Trophoblast cell (in vitro differentiated cells and primary cell): Measurements from ENCODE around the gene TSEN54.

Experiments
- DNase-seq, 2 donors: peaks; one replicate each; pipeline ENCODE4 v3.0.0-alpha.2; 2016
- H2AFZ ChIP-seq: 2 replicates; pipeline ENCODE4 v1.6.1; 2013; ENCODE audit warnings: low read length, moderate library complexity, mild to moderate bottlenecking; ENCODE audit not compliant: insufficient read depth, poor library complexity
- H2AK5ac ChIP-seq: 2 replicates; pipeline ENCODE4 v1.6.1; 2013; ENCODE audit warnings: mild to moderate bottlenecking, low read length
- H2BK120ac ChIP-seq: 2 replicates; pipeline ENCODE4 v1.6.1; 2013; ENCODE audit warnings: low read length, mild to moderate bottlenecking, moderate library complexity; ENCODE audit not compliant: insufficient read depth, poor library complexity
- H2BK12ac ChIP-seq: 2 replicates; pipeline ENCODE4 v1.6.1; 2013; ENCODE audit warnings: mild to moderate bottlenecking, low read length, moderate library complexity
- H2BK5ac ChIP-seq: 2 replicates; pipeline ENCODE4 v1.6.1; 2013; ENCODE audit warnings: low read length, low read depth, moderate library complexity, mild to moderate bottlenecking; ENCODE audit not compliant: poor library complexity
- H3K14ac ChIP-seq: 2 replicates; pipeline ENCODE4 v1.6.1; 2013; ENCODE audit warnings: mild to moderate bottlenecking, low read length
- H3K18ac ChIP-seq: 2 replicates; pipeline ENCODE4 v1.6.1; 2013; ENCODE audit warnings: mild to moderate bottlenecking, low read length
- H3K23ac ChIP-seq: 2 replicates; pipeline ENCODE4 v1.6.1; 2013; ENCODE audit warnings: low read length
- H3K27ac ChIP-seq: 2 replicates; pipeline ENCODE4 v1.5.1; 2013; ENCODE audit warnings: low read depth, mild to moderate bottlenecking, inconsistent platforms, low read length, moderate library complexity
- H3K27me3 ChIP-seq: 2 replicates; pipeline ENCODE4 v1.6.1; 2013; ENCODE audit warnings: inconsistent platforms, mild to moderate bottlenecking, low read length, moderate library complexity; ENCODE audit not compliant: insufficient read depth
- H3K36me3 ChIP-seq, 2 experiments: 1 replicate in 1 of 2; 2 replicates in 1 of 2; pipeline ENCODE4 v1.6.1; 2013; ENCODE audit warnings: low read length in 2 of 2, mild to moderate bottlenecking in 2 of 2, moderate library complexity in 1 of 2; ENCODE audit not compliant: insufficient read depth in 2 of 2, control insufficient read depth in 1 of 2
- H3K4ac ChIP-seq: 2 replicates; pipeline ENCODE4 v1.6.1; 2013; ENCODE audit warnings: low read depth, mild to moderate bottlenecking, low read length, moderate library complexity
- H3K4me1 ChIP-seq, 2 experiments: 1 replicate in 1 of 2; 2 replicates in 1 of 2; pipeline ENCODE4 v1.6.1; 2013; ENCODE audit warnings: low read length in 2 of 2, mild to moderate bottlenecking in 2 of 2, moderate library complexity in 1 of 2; ENCODE audit not compliant: insufficient read depth in 2 of 2, control insufficient read depth in 1 of 2
- H3K4me2 ChIP-seq: 2 replicates; pipeline ENCODE4 v1.6.1; 2013; ENCODE audit warnings: inconsistent platforms, mild to moderate bottlenecking, low read length, moderate library complexity
- H3K4me3 ChIP-seq: 2 replicates; pipeline ENCODE4 v1.5.1; 2013; ENCODE audit warnings: mild to moderate bottlenecking, low read depth, low read length, inconsistent platforms
- H3K79me1 ChIP-seq: one replicate; pipeline ENCODE4 v1.6.1; 2013; ENCODE audit warnings: low read length
- H3K79me2 ChIP-seq: 2 replicates; pipeline ENCODE4 v1.6.1; 2013; ENCODE audit warnings: low read length, mild to moderate bottlenecking; ENCODE audit not compliant: control insufficient read depth, insufficient read depth, poor library complexity
- H3K9ac ChIP-seq: 2 replicates; pipeline ENCODE4 v1.6.1; 2013; ENCODE audit warnings: mild to moderate bottlenecking, low read length
- H3K9me3 ChIP-seq: 2 replicates; pipeline ENCODE4 v1.6.1; 2013; ENCODE audit warnings: low read depth, mild to moderate bottlenecking, control low read depth, inconsistent platforms, low read length; ENCODE audit not compliant: insufficient read depth
- H4K12ac ChIP-seq: 2 replicates; pipeline ENCODE4 v1.6.1; 2013; ENCODE audit warnings: low read depth, mild to moderate bottlenecking, low read length, moderate library complexity
- H4K8ac ChIP-seq: 2 replicates; pipeline ENCODE4 v1.6.1; 2013; ENCODE audit warnings: low read depth, mild to moderate bottlenecking, low read length, moderate library complexity
- H4K91ac ChIP-seq: one replicate; pipeline ENCODE4 v1.6.1; 2013; ENCODE audit warnings: low read depth, mild to moderate bottlenecking, low read length, moderate library complexity
- WGBS: extraction: QIAGEN DNeasy Blood & Tissue Kit; methylation state at CpG from one replicate; pipeline ENCODE4 v1.1.7; 2013; ENCODE audit warnings: missing lambda C conversion rate; ENCODE audit not compliant: insufficient read length, insufficient coverage; ENCODE audit errors: extremely low coverage; 5-methylcytosine and 5-hydroxymethylcytosine counted together

Gene TSEN54

GRCh38 chr17:75572713-75573539 is 56.6 kb downstream of the TSEN54 start:
- H3K4me3 ChIP-seq = peak overlapping the region; percentile 44
- no peak overlapping the region for H3K23ac ChIP-seq
- no peak overlapping the region for H2BK12ac ChIP-seq
- peaks cover 0 to 4% of the 10 kb centered on the region in 2 experiments for H3K4me1 ChIP-seq
- H3K27me3 ChIP-seq = no peaks in the 10 kb centered on the region
- peaks cover 37 to 46% of the 10 kb centered on the region in 2 experiments for H3K36me3 ChIP-seq
- no peak overlapping the region for H3K4me2 ChIP-seq
- H2AK5ac ChIP-seq = no peak overlapping the region
- H2BK120ac ChIP-seq = no peak overlapping the region
- H4K12ac ChIP-seq = no peak overlapping the region
- no peaks in the 10 kb centered on the region for H3K79me2 ChIP-seq
- H4K91ac ChIP-seq = no peak overlapping the region
- H3K14ac ChIP-seq = no peak overlapping the region
- no peak overlapping the region for H3K27ac ChIP-seq
- H3K9ac ChIP-seq = no peak overlapping the region
- no CpG with 5 or more reads among the region's 39 CpGs for WGBS
- H3K4ac ChIP-seq = no peak overlapping the region
- H2BK5ac ChIP-seq = no peak overlapping the region
- H3K9me3 ChIP-seq = no peaks in the 10 kb centered on the region
- DNase-seq = peak; percentile 53 to 74
- H3K79me1 ChIP-seq = no peaks in the 10 kb centered on the region
- no peak overlapping the region for H2AFZ ChIP-seq
- H3K18ac ChIP-seq = no peak overlapping the region
- H4K8ac ChIP-seq = no peak overlapping the region

- Histone ChIP-seq H2BK12ac (no peak overlapping the region), H3K4me3 (no peak overlapping the region), H3K27ac (no peak overlapping the region), H3K36me3 (peaks cover 35 to 43% of the 10 kb centered on the region in 2 experiments), H3K9me3 (no peaks in the 10 kb centered on the region), H3K27me3 (no peaks in the 10 kb centered on the region), H4K12ac (no peak overlapping the region), H2BK5ac (no peak overlapping the region), H2AK5ac (no peak overlapping the region), H3K23ac (no peak overlapping the region), H3K4me1 (peaks cover 0 to 4% of the 10 kb centered on the region in 2 experiments), H3K9ac (no peak overlapping the region), H3K4ac (no peak overlapping the region), H4K91ac (no peak overlapping the region), H2BK120ac (no peak overlapping the region), H4K8ac (no peak overlapping the region), H3K79me2 (no peaks in the 10 kb centered on the region), H3K18ac (no peak overlapping the region), H3K14ac (no peak overlapping the region), H3K4me2 (no peak overlapping the region), H2AFZ (no peak overlapping the region), H3K79me1 (no peaks in the 10 kb centered on the region)
- whole genome bisulfite sequencing = no CpG with 5 or more reads among the region's 16 CpGs
- no peak for DNase-seq
These were observed 57.2 kb downstream of the TSEN54 start for GRCh38 chr17:75573540-75573957.

- no CpG with 5 or more reads among the region's 13 CpGs for WGBS
- Histone ChIP-seq H3K4me1 (peaks cover 0 to 4% of the 10 kb centered on the region in 2 experiments), H4K91ac (no peak overlapping the region), H3K23ac (no peak overlapping the region), H3K27me3 (no peaks in the 10 kb centered on the region), H2AK5ac (no peak overlapping the region), H3K18ac (no peak overlapping the region), H2AFZ (no peak overlapping the region), H2BK120ac (no peak overlapping the region), H3K27ac (no peak overlapping the region), H2BK12ac (no peak overlapping the region), H3K9me3 (no peaks in the 10 kb centered on the region), H3K36me3 (peaks cover 31 to 38% of the 10 kb centered on the region in 2 experiments), H4K12ac (no peak overlapping the region), H3K4me2 (no peak overlapping the region), H3K79me1 (no peaks in the 10 kb centered on the region), H3K9ac (no peak overlapping the region), H3K4me3 (no peak overlapping the region), H3K14ac (no peak overlapping the region), H2BK5ac (no peak overlapping the region), H3K4ac (no peak overlapping the region), H4K8ac (no peak overlapping the region), H3K79me2 (no peaks in the 10 kb centered on the region)
- no peak for DNase-seq
These were observed 57.7 kb downstream of the TSEN54 start for GRCh38 chr17:75573994-75574393.
